Neural progenitor cell (in vitro differentiated cells): ENCODE results near the gene SPEF2. TPM values are rescaled to one million over a fixed set of nuclear protein-coding genes. Genes with fewer than 3 reads are reported as not detected.
A peak's percentile ranks its signal among the peaks of the same experiment; 100 is the strongest.

Source experiments
- DNase-seq: peaks from one replicate; pipeline ENCODE4 v3.0.0-alpha.2; 2016; ENCODE audit warnings: low spot score
- H2AFZ ChIP-seq: fragments of 200-600 bp; sonication (generic); replicated peaks from 2 replicates; pipeline ENCODE4 v1.6.1; 2016; ENCODE audit warnings: antibody characterized with exemption
- H3F3A ChIP-seq: fragments of 200-600 bp; sonication (generic); 2 replicates; pipeline ENCODE4 v1.6.1; 2016; ENCODE audit warnings: antibody characterized with exemption, low read depth
- H3K27ac ChIP-seq: fragments of 200-600 bp; sonication (generic); 2 replicates; pipeline ENCODE4 v1.5.1; 2016; ENCODE audit warnings: mild to moderate bottlenecking
- H3K27me3 ChIP-seq: fragments of 200-600 bp; sonication (generic); 2 replicates; pipeline ENCODE4 v1.6.1; 2016; ENCODE audit warnings: mild to moderate bottlenecking, moderate library complexity
- H3K36me3 ChIP-seq: fragments of 200-600 bp; sonication (generic); 2 replicates; pipeline ENCODE4 v1.5.1; 2016
- H3K4me1 ChIP-seq: fragments of 200-600 bp; sonication (generic); 2 replicates; pipeline ENCODE4 v1.6.1; 2016; ENCODE audit warnings: mixed run types
- H3K4me2 ChIP-seq: fragments of 200-600 bp; sonication (generic); 2 replicates; pipeline ENCODE4 v1.6.1; 2016
- H3K4me3 ChIP-seq: fragments of 200-600 bp; sonication (generic); 2 replicates; pipeline ENCODE4 v1.5.1; 2016
- H3K79me2 ChIP-seq: fragments of 200-600 bp; sonication (generic); 2 replicates; pipeline ENCODE4 v1.6.1; 2016; ENCODE audit warnings: low read depth
- H3K9ac ChIP-seq: fragments of 200-600 bp; sonication (generic); 2 replicates; pipeline ENCODE4 v1.6.1; 2016
- H3K9me3 ChIP-seq: fragments of 200-600 bp; sonication (generic); 2 replicates; pipeline ENCODE4 v1.5.1; 2016; ENCODE audit warnings: low read depth
- H4K20me1 ChIP-seq: fragments of 200-600 bp; sonication (generic); 2 replicates; pipeline ENCODE4 v1.6.1; 2016; ENCODE audit warnings: low read depth
- H3K27ac Mint-ChIP-seq: 3 replicates; pipeline ENCODE4 v1.8.0; 2021; ENCODE audit warnings: mixed read lengths
- H3K27me3 Mint-ChIP-seq: 2 replicates; pipeline ENCODE4 v1.8.0; 2022; ENCODE audit warnings: low read depth, mild to moderate bottlenecking, inconsistent platforms, moderate library complexity, mixed read lengths; ENCODE audit not compliant: insufficient read depth
- H3K36me3 Mint-ChIP-seq: 3 replicates; pipeline ENCODE4 v1.8.0; 2021; ENCODE audit warnings: mixed read lengths
- H3K4me1 Mint-ChIP-seq: 3 replicates; pipeline ENCODE4 v1.8.0; 2021; ENCODE audit warnings: mixed read lengths
- H3K4me3 Mint-ChIP-seq: 3 replicates; pipeline ENCODE4 v1.8.0; 2021; ENCODE audit warnings: mild to moderate bottlenecking, moderate library complexity, mixed read lengths
- H3K9me3 Mint-ChIP-seq: 3 replicates; pipeline ENCODE4 v1.8.0; 2020; ENCODE audit warnings: mixed read lengths
- CTCF ChIP-seq: fragments of 200-600 bp; sonication (generic); IDR thresholded peaks from 2 replicates; pipeline ENCODE4 v1.5.1; 2017; ENCODE audit warnings: antibody characterized with exemption, mild to moderate bottlenecking
- EZH2 ChIP-seq: fragments of 200-600 bp; sonication (generic); IDR thresholded peaks from 2 replicates; pipeline ENCODE4 v1.6.1; 2017; ENCODE audit warnings: antibody characterized with exemption, mild to moderate bottlenecking, moderate library complexity
- EZH2phosphoT487 ChIP-seq: fragments of 200-600 bp; sonication (generic); IDR thresholded peaks from 2 replicates; pipeline ENCODE4 v1.6.1; 2017; ENCODE audit warnings: antibody characterized with exemption
- total RNA-seq: library from RNA; depleted of rRNA; stranded (reverse); fragments of >200 nt; gene quantifications from 2 replicates; pipeline ENCODE4 v1.2.3, GENCODE V29; 2015; ENCODE audit warnings: low replicate concordance

SPEF2 gene
- total RNA-seq, 1 donor from 2014 or later: 5.8 TPM

GRCh38 chr5:35815089-35815936 is 197.7 kb downstream of the SPEF2 start:
- Histone ChIP-seq H3K4me2 (no peak overlapping the region), H3K36me3 (no peaks in the 10 kb centered on the region), H3F3A (no peaks in the 10 kb centered on the region), H3K9me3 (no peaks in the 10 kb centered on the region), H3K4me3 (no peak overlapping the region), H3K4me1 (no peaks in the 10 kb centered on the region), H4K20me1 (no peaks in the 10 kb centered on the region), H2AFZ (peak overlapping the region; percentile 54), H3K9ac (no peak overlapping the region), H3K27ac (no peak overlapping the region), H3K27me3 (no peaks in the 10 kb centered on the region), H3K79me2 (no peaks in the 10 kb centered on the region)
- Mint-ChIP-seq H3K4me3 (no peak overlapping the region), H3K27ac (no peak overlapping the region), H3K27me3 (peaks cover 2% of the 10 kb centered on the region), H3K4me1 (peaks cover 6% of the 10 kb centered on the region), H3K36me3 (no peaks in the 10 kb centered on the region), H3K9me3 (no peaks in the 10 kb centered on the region)
- no peak for TF ChIP-seq EZH2
- peak; percentile 57 for TF ChIP-seq CTCF
- peak; percentile 52 for DNase-seq

- H3K4me2 ChIP-seq: no peak overlapping the region
- H3K9ac ChIP-seq: no peak overlapping the region
- H3F3A ChIP-seq: no peaks in the 10 kb centered on the region
- TF ChIP-seq EZH2: no peak
- H4K20me1 ChIP-seq: no peaks in the 10 kb centered on the region
- no peak overlapping the region for H2AFZ ChIP-seq
- H3K4me3 Mint-ChIP-seq: no peak overlapping the region
- H3K27ac Mint-ChIP-seq: no peak overlapping the region
- no peaks in the 10 kb centered on the region for H3K36me3 ChIP-seq
- no peaks in the 10 kb centered on the region for H3K9me3 ChIP-seq
- H3K9me3 Mint-ChIP-seq: no peaks in the 10 kb centered on the region
- peaks cover 2% of the 10 kb centered on the region for H3K27me3 Mint-ChIP-seq
- H3K36me3 Mint-ChIP-seq: no peaks in the 10 kb centered on the region
- H3K4me1 Mint-ChIP-seq: peaks cover 6% of the 10 kb centered on the region
- H3K79me2 ChIP-seq: no peaks in the 10 kb centered on the region
- H3K27ac ChIP-seq: no peak overlapping the region
- H3K4me1 ChIP-seq: no peaks in the 10 kb centered on the region
- H3K27me3 ChIP-seq: no peaks in the 10 kb centered on the region
- DNase-seq: no peak
- H3K4me3 ChIP-seq: no peak overlapping the region
These were observed 199.3 kb downstream of the SPEF2 start for GRCh38 chr5:35816881-35817521.

GRCh38 chr5:35819026-35819425 is 201.4 kb downstream of the SPEF2 start:
- Histone ChIP-seq H3K36me3 (no peaks in the 10 kb centered on the region), H3K27ac (no peak overlapping the region), H3F3A (no peaks in the 10 kb centered on the region), H4K20me1 (no peaks in the 10 kb centered on the region), H3K4me2 (no peak overlapping the region), H3K9ac (no peak overlapping the region), H3K27me3 (no peaks in the 10 kb centered on the region), H3K4me3 (no peak overlapping the region), H3K79me2 (no peaks in the 10 kb centered on the region), H2AFZ (no peak overlapping the region), H3K4me1 (no peaks in the 10 kb centered on the region), H3K9me3 (no peaks in the 10 kb centered on the region)
- Mint-ChIP-seq H3K27ac (no peak overlapping the region), H3K9me3 (no peaks in the 10 kb centered on the region), H3K36me3 (no peaks in the 10 kb centered on the region), H3K4me1 (peaks cover 2% of the 10 kb centered on the region), H3K27me3 (peaks cover 2% of the 10 kb centered on the region), H3K4me3 (no peak overlapping the region)
- TF ChIP-seq EZH2 (no peak), EZH2phosphoT487 (no peak), CTCF (no peak)
- no peak for DNase-seq

- TF ChIP-seq EZH2: no peak
- no peak for TF ChIP-seq CTCF
- TF ChIP-seq EZH2phosphoT487: no peak
- no peak overlapping the region for H3K4me2 ChIP-seq
- H3K27me3 Mint-ChIP-seq: peaks cover 2% of the 10 kb centered on the region
These were observed 202.0 kb downstream of the SPEF2 start for GRCh38 chr5:35819668-35820067.

More at GRCh38 chr5:35819668-35820067, 202.0 kb downstream of the SPEF2 start:
- Histone ChIP-seq H3K4me1 (no peaks in the 10 kb centered on the region), H3K27ac (no peak overlapping the region), H3K4me3 (no peak overlapping the region), H3K79me2 (no peaks in the 10 kb centered on the region), H2AFZ (no peak overlapping the region), H3K9me3 (no peaks in the 10 kb centered on the region), H3K36me3 (no peaks in the 10 kb centered on the region), H3K27me3 (no peaks in the 10 kb centered on the region), H4K20me1 (no peaks in the 10 kb centered on the region), H3F3A (no peaks in the 10 kb centered on the region), H3K9ac (no peak overlapping the region)
- Mint-ChIP-seq H3K9me3 (no peaks in the 10 kb centered on the region), H3K36me3 (no peaks in the 10 kb centered on the region), H3K4me1 (no peaks in the 10 kb centered on the region), H3K27ac (no peak overlapping the region), H3K4me3 (no peak overlapping the region)
- no peak for DNase-seq
